H9 (cell line): ENCODE data around the gene CD248. TPM values are rescaled to one million over a fixed set of nuclear protein-coding genes. Genes with fewer than 3 reads are reported as not detected.

ENCODE experiments used
- DNase-seq: peaks from one replicate; pipeline ENCODE4 v3.0.0-alpha.2; 2017
- H2AFZ ChIP-seq: one replicate; pipeline ENCODE4 v1.6.1; 2013; ENCODE audit warnings: mild to moderate bottlenecking, low read length, control low read depth, moderate library complexity
- H2AK5ac ChIP-seq: 2 replicates; pipeline ENCODE4 v1.6.1; 2013; ENCODE audit warnings: low read length, control low read depth, mixed read lengths; ENCODE audit not compliant: insufficient read length
- H2BK120ac ChIP-seq: one replicate; pipeline ENCODE4 v1.6.1; 2013; ENCODE audit warnings: low read depth, mild to moderate bottlenecking, low read length, control low read depth, inconsistent platforms; ENCODE audit not compliant: poor library complexity, severe bottlenecking
- H2BK12ac ChIP-seq: 2 replicates; pipeline ENCODE4 v1.6.1; 2013; ENCODE audit warnings: low read length, control low read depth, mixed read lengths, low read depth; ENCODE audit not compliant: insufficient read length
- H2BK15ac ChIP-seq: 2 replicates; pipeline ENCODE4 v1.6.1; 2013; ENCODE audit warnings: low read depth, low read length, control low read depth
- H2BK20ac ChIP-seq: one replicate; pipeline ENCODE4 v1.6.1; 2013; ENCODE audit warnings: low read depth, mild to moderate bottlenecking, low read length, control low read depth, inconsistent platforms; ENCODE audit not compliant: poor library complexity, severe bottlenecking
- H2BK5ac ChIP-seq: 2 replicates; pipeline ENCODE4 v1.6.1; 2013; ENCODE audit warnings: low read length, control low read depth, mixed read lengths; ENCODE audit not compliant: insufficient read length
- H3K14ac ChIP-seq: 2 replicates; pipeline ENCODE4 v1.6.1; 2013; ENCODE audit warnings: low read length, control low read depth; ENCODE audit not compliant: insufficient read depth
- H3K18ac ChIP-seq: 2 replicates; pipeline ENCODE4 v1.6.1; 2013; ENCODE audit warnings: low read depth, mild to moderate bottlenecking, mixed read lengths, low read length, control low read depth; ENCODE audit not compliant: insufficient read length
- H3K23ac ChIP-seq: 2 replicates; pipeline ENCODE4 v1.6.1; 2013; ENCODE audit warnings: low read length, control low read depth, mixed read lengths, low read depth; ENCODE audit not compliant: insufficient read length
- H3K23me2 ChIP-seq: 2 replicates; pipeline ENCODE4 v1.6.1; 2013; ENCODE audit warnings: low read depth, mild to moderate bottlenecking, mixed read lengths, low read length, control low read depth; ENCODE audit not compliant: insufficient read length, poor library complexity, severe bottlenecking
- H3K27ac ChIP-seq: 2 replicates; pipeline ENCODE4 v1.5.1; 2013; ENCODE audit warnings: low read length, control low read depth, mixed read lengths, low read depth; ENCODE audit not compliant: insufficient read length
- H3K27me3 ChIP-seq: 2 replicates; pipeline ENCODE4 v1.6.1; 2013; ENCODE audit warnings: low read length, control low read depth, inconsistent platforms; ENCODE audit not compliant: insufficient read depth
- H3K4ac ChIP-seq: 2 replicates; pipeline ENCODE4 v1.6.1; 2013; ENCODE audit warnings: low read depth, mild to moderate bottlenecking, control low read depth, inconsistent platforms, low read length, moderate library complexity
- H3K4me1 ChIP-seq: 2 replicates; pipeline ENCODE4 v1.6.1; 2013; ENCODE audit warnings: low read length, control low read depth, inconsistent platforms; ENCODE audit not compliant: insufficient read depth
- H3K4me2 ChIP-seq: 2 replicates; pipeline ENCODE4 v1.6.1; 2013; ENCODE audit warnings: low read length, control low read depth, mixed read lengths; ENCODE audit not compliant: insufficient read length, insufficient read depth
- H3K56ac ChIP-seq: 2 replicates; pipeline ENCODE4 v1.6.1; 2013; ENCODE audit warnings: low read depth, mild to moderate bottlenecking, mixed read lengths, low read length, control low read depth; ENCODE audit not compliant: insufficient read length
- H3K79me1 ChIP-seq: 2 replicates; pipeline ENCODE4 v1.6.1; 2013; ENCODE audit warnings: low read depth, mild to moderate bottlenecking, moderate library complexity, low read length, control low read depth, inconsistent platforms; ENCODE audit not compliant: insufficient read depth, poor library complexity, severe bottlenecking
- H3K79me2 ChIP-seq: 2 replicates; pipeline ENCODE4 v1.6.1; 2013; ENCODE audit warnings: low read length, control low read depth, inconsistent platforms; ENCODE audit not compliant: insufficient read depth
- H3K9ac ChIP-seq: 2 replicates; pipeline ENCODE4 v1.6.1; 2013; ENCODE audit warnings: low read length, control low read depth, mixed read lengths; ENCODE audit not compliant: insufficient read length; ENCODE audit errors: extremely low read depth
- H3K9me3 ChIP-seq: one replicate; pipeline ENCODE4 v1.6.1; 2013; ENCODE audit warnings: low read depth, low read length, inconsistent platforms; ENCODE audit not compliant: control insufficient read depth
- H3T11ph ChIP-seq: one replicate; pipeline ENCODE4 v1.6.1; 2013; ENCODE audit warnings: mild to moderate bottlenecking, low read length, control low read depth, inconsistent platforms
- H4K20me1 ChIP-seq: one replicate; pipeline ENCODE4 v1.6.1; 2013; ENCODE audit not compliant: control insufficient read depth, insufficient read length, insufficient read depth
- H4K5ac ChIP-seq: 2 replicates; pipeline ENCODE4 v1.6.1; 2013; ENCODE audit warnings: low read depth, mild to moderate bottlenecking, mixed read lengths, low read length, control low read depth; ENCODE audit not compliant: insufficient read length
- H4K8ac ChIP-seq: replicated peaks from 2 replicates; pipeline ENCODE4 v1.6.1; 2013; ENCODE audit warnings: low read length, control low read depth, mixed read lengths, low read depth; ENCODE audit not compliant: insufficient read length
- H4K91ac ChIP-seq: 2 replicates; pipeline ENCODE4 v1.6.1; 2013; ENCODE audit warnings: low read depth, mild to moderate bottlenecking, moderate library complexity, mixed read lengths, low read length, control low read depth; ENCODE audit not compliant: insufficient read length
- H3K27ac Mint-ChIP-seq, 3 experiments: 2 replicates in 2 of 3; 3 replicates in 1 of 3; pipeline ENCODE4 v1.8.0; 2020 to 2021; ENCODE audit warnings: mixed read lengths in 3 of 3, mild to moderate bottlenecking in 1 of 3, moderate library complexity in 1 of 3
- H3K27me3 Mint-ChIP-seq: 2 replicates; pipeline ENCODE4 v1.8.0; 2021; ENCODE audit warnings: low read depth, mild to moderate bottlenecking, moderate library complexity, mixed read lengths
- H3K36me3 Mint-ChIP-seq, 3 experiments: 2 replicates in 2 of 3; 3 replicates in 1 of 3; pipeline ENCODE4 v1.8.0; 2020 to 2021; ENCODE audit warnings: low read depth in 3 of 3, mixed read lengths in 3 of 3; ENCODE audit not compliant: insufficient read depth in 1 of 3
- H3K4me1 Mint-ChIP-seq, 2 experiments: 2 replicates each; pipeline ENCODE4 v1.8.0; 2020; ENCODE audit warnings: mixed read lengths in 2 of 2
- H3K4me3 Mint-ChIP-seq, 2 experiments: 2 replicates in 1 of 2; 3 replicates in 1 of 2; pipeline ENCODE4 v1.8.0; 2020 to 2021; ENCODE audit warnings: mild to moderate bottlenecking in 2 of 2, mixed read lengths in 2 of 2, moderate library complexity in 1 of 2
- H3K9me3 Mint-ChIP-seq, 2 experiments: 2 replicates in 1 of 2; 3 replicates in 1 of 2; pipeline ENCODE4 v1.8.0; 2020; ENCODE audit warnings: mild to moderate bottlenecking in 2 of 2, mixed read lengths in 2 of 2, moderate library complexity in 1 of 2
- WGBS: extraction: QIAGEN DNeasy Blood & Tissue Kit; methylation state at CpG from one replicate; pipeline ENCODE4 v1.1.7; 2013; ENCODE audit warnings: missing lambda C conversion rate, low lambda C conversion rate, mixed read lengths; ENCODE audit not compliant: insufficient read length; ENCODE audit errors: extremely low coverage; 5-methylcytosine and 5-hydroxymethylcytosine counted together
- total RNA-seq: library from RNA; stranded (reverse); gene quantifications from 2 replicates; pipeline ENCODE4 v1.2.1, GENCODE V29; 2021
- TF ChIP-seq, protein P1 (sequence below): fragments of 200-600 bp; sonication (generic); conservative IDR thresholded peaks from 3 replicates; pipeline ENCODE4 v1.8.0; 2021; ENCODE audit warnings: antibody characterized with exemption, mild to moderate bottlenecking

Gene CD248
- total RNA-seq, 1 experiment from 2014 or later, result 1.5 TPM

DNA sequence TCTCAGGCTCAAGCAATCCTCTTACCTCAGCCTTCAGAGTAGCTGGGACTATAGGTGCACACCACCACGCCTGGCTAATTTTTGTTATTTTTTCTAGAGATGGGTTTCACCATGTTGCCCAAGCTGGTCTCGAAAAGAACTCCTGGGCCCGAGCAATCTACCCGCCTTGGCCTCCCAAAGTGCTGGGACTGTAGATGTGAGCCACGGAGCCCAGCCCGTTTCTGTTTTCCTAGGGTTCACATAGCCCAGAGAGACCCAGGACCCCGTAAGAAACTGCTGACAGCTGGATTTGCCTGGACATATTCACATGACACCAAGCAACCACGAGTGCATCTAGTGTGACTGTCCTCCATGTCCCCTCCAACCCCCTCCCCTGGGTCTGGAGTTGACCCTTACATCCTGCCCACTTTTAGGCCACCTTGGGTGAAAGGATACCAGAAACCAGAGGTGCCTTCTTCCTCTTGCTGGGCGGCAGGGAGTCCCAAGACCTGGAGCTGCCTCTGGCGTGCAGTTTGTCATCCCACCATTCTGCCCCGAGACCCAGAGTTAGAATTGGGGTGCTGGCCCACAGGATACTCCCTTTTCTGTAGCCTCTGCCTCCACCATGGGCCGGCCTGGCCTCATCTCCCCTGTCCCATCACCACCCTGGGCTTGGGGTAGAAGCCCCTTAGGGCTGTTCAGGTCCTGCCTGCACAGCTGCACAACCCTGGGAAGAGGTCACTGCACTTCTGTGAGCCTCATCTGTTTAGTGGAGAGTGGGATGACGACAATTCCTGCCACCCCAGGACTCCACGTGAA is 23.0 kb upstream of the CD248 start:
- Mint-ChIP-seq H3K36me3 (peaks cover 12 to 35% (median 27%) of the 10 kb centered on the region in 3 experiments; a peak in 6 of 7 replicates), H3K9me3 (no peaks in the 10 kb centered on the region), H3K27me3 (peaks cover 4% of the 10 kb centered on the region), H3K4me1 (peaks cover 32% of the 10 kb centered on the region in 2 experiments), H3K27ac (no peak overlapping the region), H3K4me3 (no peak overlapping the region)
- H2AK5ac ChIP-seq, result no peak overlapping the region
- TF ChIP-seq, protein P1, sequence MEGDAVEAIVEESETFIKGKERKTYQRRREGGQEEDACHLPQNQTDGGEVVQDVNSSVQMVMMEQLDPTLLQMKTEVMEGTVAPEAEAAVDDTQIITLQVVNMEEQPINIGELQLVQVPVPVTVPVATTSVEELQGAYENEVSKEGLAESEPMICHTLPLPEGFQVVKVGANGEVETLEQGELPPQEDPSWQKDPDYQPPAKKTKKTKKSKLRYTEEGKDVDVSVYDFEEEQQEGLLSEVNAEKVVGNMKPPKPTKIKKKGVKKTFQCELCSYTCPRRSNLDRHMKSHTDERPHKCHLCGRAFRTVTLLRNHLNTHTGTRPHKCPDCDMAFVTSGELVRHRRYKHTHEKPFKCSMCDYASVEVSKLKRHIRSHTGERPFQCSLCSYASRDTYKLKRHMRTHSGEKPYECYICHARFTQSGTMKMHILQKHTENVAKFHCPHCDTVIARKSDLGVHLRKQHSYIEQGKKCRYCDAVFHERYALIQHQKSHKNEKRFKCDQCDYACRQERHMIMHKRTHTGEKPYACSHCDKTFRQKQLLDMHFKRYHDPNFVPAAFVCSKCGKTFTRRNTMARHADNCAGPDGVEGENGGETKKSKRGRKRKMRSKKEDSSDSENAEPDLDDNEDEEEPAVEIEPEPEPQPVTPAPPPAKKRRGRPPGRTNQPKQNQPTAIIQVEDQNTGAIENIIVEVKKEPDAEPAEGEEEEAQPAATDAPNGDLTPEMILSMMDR, result no peak
- no peak overlapping the region for H2BK5ac ChIP-seq
- no peak overlapping the region for H3K4me2 ChIP-seq
- H3K4ac ChIP-seq, result no peak overlapping the region
- H2BK120ac ChIP-seq, result no peak overlapping the region
- H3K9me3 ChIP-seq, result no peaks in the 10 kb centered on the region
- no peak overlapping the region for H3T11ph ChIP-seq
- no CpG with 5 or more reads among the region's 14 CpGs for WGBS
- H3K27ac ChIP-seq, result no peak overlapping the region
- no peaks in the 10 kb centered on the region; the same call in 1 of the 2 replicates for H3K27me3 ChIP-seq
- H4K20me1 ChIP-seq, result peaks cover 3% of the 10 kb centered on the region
- peaks cover 2% of the 10 kb centered on the region; the same call in 1 of the 2 replicates for H3K79me2 ChIP-seq
- no peak overlapping the region for H4K8ac ChIP-seq
- no peaks in the 10 kb centered on the region for H3K4me1 ChIP-seq
- H4K5ac ChIP-seq, result no peak overlapping the region
- no peak overlapping the region for H2BK12ac ChIP-seq
- no peak overlapping the region for H3K9ac ChIP-seq
- no peak overlapping the region for H4K91ac ChIP-seq
- no peak overlapping the region for H2BK20ac ChIP-seq
- H3K14ac ChIP-seq, result no peak overlapping the region
- H2BK15ac ChIP-seq, result no peak overlapping the region
- H3K18ac ChIP-seq, result no peak overlapping the region
- no peak overlapping the region for H3K56ac ChIP-seq
- H2AFZ ChIP-seq, result no peak overlapping the region
- H3K23me2 ChIP-seq, result peaks cover 4% of the 10 kb centered on the region
- H3K23ac ChIP-seq, result no peak overlapping the region
- no peaks in the 10 kb centered on the region for H3K79me1 ChIP-seq
- DNase-seq, result no peak
